IMR-90 (cell line): Measurements from ENCODE around the gene FABP7. TPM values are rescaled to one million over a fixed set of nuclear protein-coding genes. Genes with fewer than 3 reads are reported as not detected.

ENCODE experiments used
- ATAC-seq: fragments of 200-7000 bp; cut with Tn5 transposase; 2 replicates; pipeline ENCODE4 v1.9.1; 2020; ENCODE audit warnings: low read depth, mild to moderate bottlenecking, moderate library complexity
- BruUV-seq: library from RNA; stranded (reverse); fragments of 400-500 nt; replicated peaks from 2 replicates; lab custom pipeline; 2021; lab: Mats Ljungman, UMichigan
- CTCF ChIA-PET: fragments of 300-600 bp; formaldehyde crosslinking; extraction: SDS; loops from one replicate; lab custom pipeline; 2021; ENCODE audit warnings: antibody characterized with exemption; lab: Yijun Ruan, JAX
- POLR2A ChIA-PET: fragments of 300-600 bp; sonication (Branson Sonifier 250); formaldehyde crosslinking; loops from one replicate; lab custom pipeline; 2022; ENCODE audit warnings: antibody characterized with exemption; ENCODE audit not compliant: unreplicated experiment; lab: Charles Lee
- DNase-seq: peaks from one replicate; pipeline ENCODE4 v3.0.0; 2013
- H2AFZ ChIP-seq: replicated peaks from 2 replicates; pipeline ENCODE3; 2013; ENCODE audit warnings: low read length, mild to moderate bottlenecking; ENCODE audit not compliant: poor library complexity
- H2AK5ac ChIP-seq: 2 replicates; pipeline ENCODE4 v1.6.1; 2013; ENCODE audit warnings: low read depth, low read length, inconsistent platforms
- H2AK9ac ChIP-seq: replicated peaks from 2 replicates; pipeline ENCODE3; 2013; ENCODE audit warnings: mild to moderate bottlenecking, low read depth, low read length, moderate library complexity; ENCODE audit not compliant: poor library complexity
- H2BK120ac ChIP-seq: 2 replicates; pipeline ENCODE4 v1.6.1; 2013; ENCODE audit warnings: low read depth, low read length, inconsistent platforms
- H2BK15ac ChIP-seq: 3 replicates; pipeline ENCODE4 v1.6.1; 2013; ENCODE audit warnings: low read depth, low read length, inconsistent platforms
- H2BK20ac ChIP-seq: 2 replicates; pipeline ENCODE4 v1.6.1; 2013; ENCODE audit warnings: low read depth, mild to moderate bottlenecking, inconsistent platforms, low read length, moderate library complexity
- H2BK5ac ChIP-seq: 2 replicates; pipeline ENCODE4 v1.6.1; 2013; ENCODE audit warnings: mild to moderate bottlenecking, low read depth, low read length, inconsistent platforms; ENCODE audit not compliant: poor library complexity, severe bottlenecking
- H3K14ac ChIP-seq: replicated peaks from 2 replicates; pipeline ENCODE4 v1.6.1; 2013; ENCODE audit warnings: low read depth, low read length, inconsistent platforms
- H3K18ac ChIP-seq: 2 replicates; pipeline ENCODE4 v1.6.1; 2013; ENCODE audit warnings: low read depth, low read length, control low read depth
- H3K23ac ChIP-seq: 2 replicates; pipeline ENCODE4 v1.6.1; 2013; ENCODE audit warnings: low read depth, low read length, inconsistent platforms
- H3K27ac ChIP-seq: 2 replicates; pipeline ENCODE4 v1.5.1; 2013; ENCODE audit warnings: mild to moderate bottlenecking, control low read depth, low read length; ENCODE audit not compliant: insufficient read depth
- H3K27me3 ChIP-seq: 2 replicates; pipeline ENCODE4 v1.6.1; 2013; ENCODE audit warnings: low read length; ENCODE audit not compliant: control insufficient read depth, insufficient read depth
- H3K36me3 ChIP-seq: 2 replicates; pipeline ENCODE4 v1.6.1; 2013; ENCODE audit warnings: low read length, mixed read lengths; ENCODE audit not compliant: control insufficient read depth, insufficient read depth
- H3K4ac ChIP-seq: 2 replicates; pipeline ENCODE4 v1.6.1; 2013; ENCODE audit warnings: low read depth, low read length, inconsistent platforms
- H3K4me1 ChIP-seq: 2 replicates; pipeline ENCODE4 v1.6.1; 2013; ENCODE audit warnings: low read length, mixed read lengths; ENCODE audit not compliant: control insufficient read depth, insufficient read depth
- H3K4me2 ChIP-seq: 2 replicates; pipeline ENCODE4 v1.6.1; 2013; ENCODE audit warnings: low read depth, mild to moderate bottlenecking, control low read depth, low read length, moderate library complexity
- H3K4me3 ChIP-seq: 2 replicates; pipeline ENCODE4 v1.5.1; 2013; ENCODE audit warnings: low read depth, mild to moderate bottlenecking, control low read depth, low read length, moderate library complexity; ENCODE audit not compliant: insufficient read depth
- H3K56ac ChIP-seq: 2 replicates; pipeline ENCODE4 v1.6.1; 2013; ENCODE audit warnings: low read length, inconsistent platforms; ENCODE audit not compliant: insufficient read depth; ENCODE audit errors: extremely low read depth
- H3K79me1 ChIP-seq, 2 experiments: 2 replicates each; pipeline ENCODE4 v1.6.1; 2013; ENCODE audit warnings: low read length in 2 of 2, inconsistent platforms in 1 of 2, low read depth in 1 of 2
- H3K9ac ChIP-seq: 2 replicates; pipeline ENCODE4 v1.6.1; 2013; ENCODE audit warnings: low read depth, low read length, control low read depth
- H3K9me1 ChIP-seq: 2 replicates; pipeline ENCODE4 v1.6.1; 2013; ENCODE audit warnings: low read length, inconsistent platforms; ENCODE audit not compliant: insufficient read depth
- H3K9me3 ChIP-seq: 2 replicates; pipeline ENCODE4 v1.6.1; 2013; ENCODE audit warnings: low read length; ENCODE audit not compliant: control insufficient read depth, insufficient read depth
- H4K20me1 ChIP-seq: 2 replicates; pipeline ENCODE4 v1.6.1; 2013; ENCODE audit warnings: low read length, inconsistent platforms; ENCODE audit not compliant: insufficient read depth
- H4K5ac ChIP-seq: 2 replicates; pipeline ENCODE4 v1.6.1; 2013; ENCODE audit warnings: mild to moderate bottlenecking, low read depth, low read length, control low read depth
- H4K8ac ChIP-seq, 2 experiments: 2 replicates each; pipeline ENCODE4 v1.6.1; 2013; ENCODE audit warnings: low read depth in 2 of 2, low read length in 2 of 2, control low read depth in 1 of 2, inconsistent platforms in 1 of 2
- H4K91ac ChIP-seq: 2 replicates; pipeline ENCODE4 v1.6.1; 2013; ENCODE audit warnings: low read depth, low read length, inconsistent platforms; ENCODE audit not compliant: insufficient read depth
- BHLHE40 ChIP-seq: fragments of 150-350 bp; IDR thresholded peaks from 2 replicates; pipeline ENCODE4 v1.6.1; 2016; ENCODE audit warnings: mild to moderate bottlenecking, low read depth, low read length
- CEBPB ChIP-seq: IDR thresholded peaks from 2 replicates; pipeline ENCODE4 v1.6.1; 2012; ENCODE audit warnings: low read depth, low read length, improper control_type of control experiment
- CHD1 ChIP-seq: IDR thresholded peaks from 2 replicates; pipeline ENCODE4 v1.6.1; 2012; ENCODE audit warnings: low read depth, low read length, improper control_type of control experiment
- CTCF ChIP-seq: conservative IDR thresholded peaks from 2 replicates; pipeline ENCODE4 v1.5.1; 2012; ENCODE audit warnings: mild to moderate bottlenecking, low read depth, low read length, improper control_type of control experiment
- FOS ChIP-seq: fragments of 150-350 bp; IDR thresholded peaks from 2 replicates; pipeline ENCODE4 v1.6.1; 2016; ENCODE audit warnings: low read depth, low read length
- MAFK ChIP-seq: IDR thresholded peaks from 2 replicates; pipeline ENCODE4 v1.6.1; 2012; ENCODE audit warnings: low read depth, low read length, improper control_type of control experiment
- MAZ ChIP-seq: IDR thresholded peaks from 2 replicates; pipeline ENCODE4 v1.6.1; 2012; ENCODE audit warnings: low read depth, mild to moderate bottlenecking, low read length, improper control_type of control experiment, moderate library complexity, borderline replicate concordance
- MXI1 ChIP-seq: IDR thresholded peaks from 2 replicates; pipeline ENCODE4 v1.6.1; 2012; ENCODE audit warnings: low read depth, mild to moderate bottlenecking, low read length, moderate library complexity, borderline replicate concordance
- NFE2L2 ChIP-seq: fragments of 150-350 bp; IDR thresholded peaks from 2 replicates; pipeline ENCODE4 v1.6.1; 2016; ENCODE audit warnings: low read depth, mild to moderate bottlenecking, low read length
- POLR2A ChIP-seq: IDR thresholded peaks from 2 replicates; pipeline ENCODE4 v1.6.1; 2012; ENCODE audit warnings: mild to moderate bottlenecking, low read depth, low read length
- RAD21 ChIP-seq: IDR thresholded peaks from 2 replicates; pipeline ENCODE4 v1.6.1; 2012; ENCODE audit warnings: low read length, improper control_type of control experiment
- RCOR1 ChIP-seq: IDR thresholded peaks from 2 replicates; pipeline ENCODE4 v1.6.1; 2012; ENCODE audit warnings: mild to moderate bottlenecking, low read length, improper control_type of control experiment; ENCODE audit not compliant: insufficient replicate concordance
- RFX5 ChIP-seq: IDR thresholded peaks from 2 replicates; pipeline ENCODE4 v1.8.0; 2012; ENCODE audit warnings: low read depth, mild to moderate bottlenecking, low read length, moderate library complexity
- SMC3 ChIP-seq: fragments of 150-350 bp; IDR thresholded peaks from 2 replicates; pipeline ENCODE4 v1.6.1; 2016; ENCODE audit warnings: low read depth, mild to moderate bottlenecking, antibody characterized with exemption, low read length, moderate library complexity
- WGBS, 2 experiments: methylation state at CpG; one replicate each; pipeline versions ENCODE4 v1.1.5 to v1.1.7; 2013; ENCODE audit warnings: missing lambda C conversion rate in 2 of 2; ENCODE audit not compliant: insufficient read length in 1 of 2; ENCODE audit errors: extremely low coverage in 2 of 2; 5-methylcytosine and 5-hydroxymethylcytosine counted together
- dilution Hi-C: fragments of 300-500 bp; cut with HindIII; formaldehyde crosslinking; loops from one replicate; pipeline ENCODE4 v1.14.3; 2018; ENCODE audit warnings: low sequenced_read_pairs; ENCODE audit not compliant: unreplicated experiment
- in situ Hi-C: fragments of 300-500 bp; cut with MboI; formaldehyde crosslinking; loops from 3 replicates; pipeline ENCODE4 v1.14.3; 2019; ENCODE audit warnings: low sequenced_read_pairs, inconsistent platforms, mixed read lengths
- intact Hi-C: fragments of 100-400 bp; cut with micrococcal nuclease; formaldehyde crosslinking; loops from 2 replicates; pipeline ENCODE4 v1.10.0; 2022
- polyA plus RNA-seq, 3 experiments: library from polyadenylated mRNA; depleted of rRNA; stranded (reverse); fragments of >200 nt; gene quantifications; 2 replicates each; pipeline ENCODE4 v1.2.3, GENCODE V29; 2012; ENCODE audit warnings: low replicate concordance in 1 of 3
- total RNA-seq: library from RNA; depleted of rRNA; stranded (reverse); fragments of >200 nt; gene quantifications from 2 replicates; pipeline ENCODE4 v1.2.3, GENCODE V29; 2012
- TF ChIP-seq, protein P1 (sequence below): fragments of 150-350 bp; IDR thresholded peaks from 2 replicates; pipeline ENCODE4 v1.6.1; 2016; ENCODE audit warnings: low read depth, mild to moderate bottlenecking, low read length, moderate library complexity, borderline replicate concordance
- TF ChIP-seq, protein P2 (sequence below): fragments of 150-350 bp; IDR thresholded peaks from 2 replicates; pipeline ENCODE4 v1.6.1; 2017; ENCODE audit warnings: mild to moderate bottlenecking, antibody characterized with exemption, low read length, low read depth

Gene FABP7
- total and polyA plus RNA-seq, 2 of the 4 experiments (the other 2 are of a cell fraction) = not detected

- DNase-seq (no peak), ATAC-seq (no peak)
- Histone ChIP-seq H2AK9ac (no peak overlapping the region), H3K23ac (no peak overlapping the region), H2AFZ (no peak overlapping the region), H3K56ac (no peak overlapping the region), H3K27me3 (no peaks in the 10 kb centered on the region), H3K9me3 (no peaks in the 10 kb centered on the region), H2BK120ac (no peak overlapping the region), H4K8ac (no peak overlapping the region), H3K9me1 (no peaks in the 10 kb centered on the region), H4K20me1 (no peaks in the 10 kb centered on the region), H2BK20ac (no peak overlapping the region), H3K4me2 (no peak overlapping the region), H3K9ac (no peak overlapping the region), H3K36me3 (no peaks in the 10 kb centered on the region), H4K5ac (no peak overlapping the region), H3K14ac (no peak overlapping the region), H2BK5ac (no peak overlapping the region), H2BK15ac (no peak overlapping the region), H3K79me1 (no peaks in the 10 kb centered on the region), H3K4me3 (no peak overlapping the region), H3K27ac (no peak overlapping the region), H3K4ac (no peak overlapping the region), H4K91ac (no peak overlapping the region), H3K4me1 (no peaks in the 10 kb centered on the region), H3K18ac (no peak overlapping the region), H2AK5ac (no peak overlapping the region)
- CTCF ChIA-PET = no interaction called here
- WGBS, 2 experiments = no CpG with 5 or more reads among the region's 2 CpGs
- BruUV-seq = no TSS peak
- dilution Hi-C loops = no loop called here
- TF ChIP-seq, protein P1, sequence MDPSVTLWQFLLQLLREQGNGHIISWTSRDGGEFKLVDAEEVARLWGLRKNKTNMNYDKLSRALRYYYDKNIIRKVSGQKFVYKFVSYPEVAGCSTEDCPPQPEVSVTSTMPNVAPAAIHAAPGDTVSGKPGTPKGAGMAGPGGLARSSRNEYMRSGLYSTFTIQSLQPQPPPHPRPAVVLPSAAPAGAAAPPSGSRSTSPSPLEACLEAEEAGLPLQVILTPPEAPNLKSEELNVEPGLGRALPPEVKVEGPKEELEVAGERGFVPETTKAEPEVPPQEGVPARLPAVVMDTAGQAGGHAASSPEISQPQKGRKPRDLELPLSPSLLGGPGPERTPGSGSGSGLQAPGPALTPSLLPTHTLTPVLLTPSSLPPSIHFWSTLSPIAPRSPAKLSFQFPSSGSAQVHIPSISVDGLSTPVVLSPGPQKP = no peak
- TF ChIP-seq BHLHE40 (no peak), CTCF (no peak), RAD21 (no peak), MAFK (no peak), CEBPB (no peak), RFX5 (no peak), FOS (no peak), SMC3 (no peak), POLR2A (no peak), NFE2L2 (no peak), MXI1 (no peak), MAZ (no peak), RCOR1 (no peak), CHD1 (no peak)
- TF ChIP-seq, protein P2, sequence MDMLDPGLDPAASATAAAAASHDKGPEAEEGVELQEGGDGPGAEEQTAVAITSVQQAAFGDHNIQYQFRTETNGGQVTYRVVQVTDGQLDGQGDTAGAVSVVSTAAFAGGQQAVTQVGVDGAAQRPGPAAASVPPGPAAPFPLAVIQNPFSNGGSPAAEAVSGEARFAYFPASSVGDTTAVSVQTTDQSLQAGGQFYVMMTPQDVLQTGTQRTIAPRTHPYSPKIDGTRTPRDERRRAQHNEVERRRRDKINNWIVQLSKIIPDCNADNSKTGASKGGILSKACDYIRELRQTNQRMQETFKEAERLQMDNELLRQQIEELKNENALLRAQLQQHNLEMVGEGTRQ = no peak
- intact Hi-C loops = no loop called here
- POLR2A ChIA-PET = no interaction called here
- in situ Hi-C loops = no loop called here
These were observed 41.6 kb downstream of the FABP7 start for GRCh38 chr6:122821095-122821494.
